HEK293T (cell line): ENCODE measurements around the gene FRK.

Experiments
- BHLHE40 ChIP-seq: fragments of 450-650 bp; IDR thresholded peaks from 2 replicates; pipeline ENCODE4 v1.6.1; 2016; ENCODE audit warnings: mild to moderate bottlenecking, moderate library complexity, borderline replicate concordance
- CTBP1 ChIP-seq: fragments of 450-650 bp; IDR thresholded peaks from 2 replicates; pipeline ENCODE4 v1.6.1; 2016; ENCODE audit warnings: borderline replicate concordance
- ELF4 ChIP-seq: fragments of 450-650 bp; IDR thresholded peaks from 2 replicates; pipeline ENCODE4 v1.6.1; 2017; ENCODE audit warnings: antibody characterized with exemption
- FOXK2 ChIP-seq: fragments of 450-650 bp; IDR thresholded peaks from 2 replicates; pipeline ENCODE4 v1.6.1; 2016; ENCODE audit warnings: mild to moderate bottlenecking
- HDGF ChIP-seq: fragments of 450-650 bp; IDR thresholded peaks from 2 replicates; pipeline ENCODE4 v1.6.1; 2017; ENCODE audit warnings: antibody characterized with exemption, borderline replicate concordance
- NFRKB ChIP-seq: fragments of 450-650 bp; IDR thresholded peaks from 2 replicates; pipeline ENCODE4 v1.6.1; 2016; ENCODE audit warnings: mild to moderate bottlenecking, moderate library complexity
- PKNOX1 ChIP-seq: fragments of 450-650 bp; IDR thresholded peaks from 2 replicates; pipeline ENCODE4 v1.6.1; 2016
- TARDBP ChIP-seq: fragments of 450-650 bp; IDR thresholded peaks from 2 replicates; pipeline ENCODE4 v1.6.1; 2016
- ZNF384 ChIP-seq: fragments of 450-650 bp; IDR thresholded peaks from 2 replicates; pipeline ENCODE4 v1.6.1; 2016

- no peak for TF ChIP-seq HDGF
- no peak for TF ChIP-seq NFRKB
- TF ChIP-seq ELF4 = no peak
- no peak for TF ChIP-seq PKNOX1
- TF ChIP-seq FOXK2 = no peak
- no peak for TF ChIP-seq CTBP1
- no peak for TF ChIP-seq ZNF384
- no peak for TF ChIP-seq BHLHE40
- no peak for TF ChIP-seq TARDBP
Measured at GRCh38 chr6:116074732-116075390, 14.2 kb upstream of the FRK start.
